K562 (cell line): Measurements from ENCODE around the gene ANTXRL. TPM values are rescaled to one million over a fixed set of nuclear protein-coding genes. Genes with fewer than 3 reads are reported as not detected.
"Not testable (repeated sequence)": the region's sequence is repeated elsewhere in the genome, so short reads cannot be mapped to it uniquely, and the experiment has no call there.

Source experiments
- ATAC-seq: fragments of 200-7000 bp; cut with Tn5 transposase; 3 replicates; pipeline ENCODE4 v1.9.1; 2020; ENCODE audit warnings: moderate library complexity
- BruUV-seq: library from RNA; stranded (reverse); fragments of 400-500 nt; replicated peaks from 2 replicates; lab custom pipeline; 2021; lab: Mats Ljungman, UMichigan
- CTCF ChIA-PET: fragments of 300-600 bp; formaldehyde crosslinking; extraction: SDS; loops from one replicate; lab custom pipeline; 2021; ENCODE audit warnings: low intra/inter-chr PET ratio; lab: Yijun Ruan, JAX
- POLR2A ChIA-PET: fragments of 300-600, 350-650 bp; sonication (Branson Sonifier 250); formaldehyde crosslinking; extraction: SDS; loops from one replicate; lab custom pipeline; 2021; ENCODE audit warnings: antibody characterized with exemption, inconsistent platforms; lab: Yijun Ruan, JAX
- DNase-seq, 4 experiments: peaks; one replicate each; pipeline versions ENCODE4 v3.0.0 to v3.0.0-alpha.2; 2011 to 2018; ENCODE audit warnings: low spot score in 3 of 4, mixed read lengths in 3 of 4; ENCODE audit errors: extremely low read depth in 1 of 4
- FAIRE-seq: peaks from 2 replicates; lab custom pipeline; 2011; peaks lifted over from hg19 to GRCh38; lab: Jason Lieb, UNC
- H2AFZ ChIP-seq: 2 replicates; pipeline ENCODE4 v1.6.0; 2011; ENCODE audit warnings: low read depth, low read length, control low read depth, inconsistent platforms
- H3K27ac ChIP-seq: fragments of 200-600 bp; 3 replicates; pipeline ENCODE4 v1.8.0; 2011; ENCODE audit warnings: low read depth, mild to moderate bottlenecking, control low read depth, inconsistent platforms, low read length, moderate library complexity, mixed read lengths; ENCODE audit errors: extremely low read depth
- H3K27me3 ChIP-seq, 2 experiments: fragments of 300-600 bp in 1 of 2; 2 replicates in 1 of 2; 3 replicates in 1 of 2; pipeline versions ENCODE4 v1.6.0 to v1.8.0; 2011; ENCODE audit warnings: inconsistent platforms in 2 of 2, low read length in 2 of 2, mild to moderate bottlenecking in 1 of 2, mixed read lengths in 1 of 2, moderate library complexity in 1 of 2; ENCODE audit not compliant: control insufficient read depth in 2 of 2, insufficient read depth in 2 of 2
- H3K36me3 ChIP-seq: fragments of 300-600 bp; 3 replicates; pipeline ENCODE4 v1.8.0; 2011; ENCODE audit warnings: mild to moderate bottlenecking, low read length, inconsistent platforms; ENCODE audit not compliant: control insufficient read depth, insufficient read depth
- H3K4me1 ChIP-seq, 2 experiments: fragments of 200-600 bp in 1 of 2; replicated peaks in 1 of 2; 2 replicates in 1 of 2; 3 replicates in 1 of 2; pipeline versions ENCODE4 v1.5.1 to v1.8.0; 2011; ENCODE audit warnings: inconsistent platforms in 2 of 2, low read length in 2 of 2, mild to moderate bottlenecking in 1 of 2, mixed read lengths in 1 of 2, moderate library complexity in 1 of 2; ENCODE audit not compliant: control insufficient read depth in 2 of 2, insufficient read depth in 2 of 2
- H3K4me2 ChIP-seq: 2 replicates; pipeline ENCODE4 v1.6.1; 2011; ENCODE audit warnings: low read length, control low read depth, inconsistent platforms, mixed read lengths; ENCODE audit not compliant: insufficient read depth
- H3K4me3 ChIP-seq: fragments of 200-600 bp; sonication (generic), shearing (Covaris generic); 2 replicates; pipeline ENCODE4 v1.5.1; 2016; ENCODE audit warnings: control low read depth, inconsistent platforms
- H3K79me2 ChIP-seq: fragments of 200-600 bp; 3 replicates; pipeline ENCODE4 v1.8.0; 2011; ENCODE audit warnings: low read length, inconsistent platforms; ENCODE audit not compliant: control insufficient read depth, insufficient read depth
- H3K9ac ChIP-seq, 2 experiments: 2 replicates each; pipeline versions ENCODE4 v1.6.0 to v1.6.1; 2011; ENCODE audit warnings: low read depth in 2 of 2, low read length in 2 of 2, control low read depth in 1 of 2, inconsistent platforms in 1 of 2, mild to moderate bottlenecking in 1 of 2, mixed read lengths in 1 of 2; ENCODE audit not compliant: insufficient read depth in 1 of 2
- H3K9me1 ChIP-seq: one replicate; pipeline ENCODE4 v1.6.0; 2011; ENCODE audit warnings: inconsistent platforms, mild to moderate bottlenecking, low read length, moderate library complexity; ENCODE audit not compliant: control insufficient read depth, insufficient read depth
- H3K9me3 ChIP-seq: replicated peaks from 2 replicates; pipeline ENCODE4 v1.5.1; 2011; ENCODE audit warnings: low read depth, low read length, inconsistent platforms; ENCODE audit not compliant: control insufficient read depth, insufficient read depth
- H4K20me1 ChIP-seq: replicated peaks from 2 replicates; pipeline ENCODE4 v1.6.1; 2011; ENCODE audit warnings: low read length, inconsistent platforms, mixed read lengths; ENCODE audit not compliant: control insufficient read depth, insufficient read depth
- WGBS: fragments of 100-300 bp; shearing (Covaris generic); methylation state at CpG from one replicate; pipeline ENCODE4 v1.1.6; 2016; ENCODE audit warnings: low coverage, mixed read lengths; ENCODE audit not compliant: insufficient coverage; ENCODE audit errors: missing lambda C conversion rate; 5-methylcytosine and 5-hydroxymethylcytosine counted together
- in situ Hi-C: fragments of 300-500 bp; cut with MboI; formaldehyde crosslinking; loops from 4 replicates; pipeline ENCODE4 v1.15.0; 2018; ENCODE audit warnings: inconsistent platforms, mixed read lengths
- intact Hi-C: fragments of 100-400 bp; cut with micrococcal nuclease; formaldehyde crosslinking; loops from 2 replicates; pipeline ENCODE4 v1.14.2; 2022
- polyA plus RNA-seq, 8 experiments: library from polyadenylated mRNA; depleted of rRNA in 4 of 8; stranded (reverse) in 5 of 8; unstranded in 3 of 8; fragments of >200 nt; fragmentation: Nextera tagmentation in 2 of 8; fragmentation: Illumina TruSeq in 1 of 8; extraction: Ambion mirVana in 2 of 8; extraction: Trizol in 1 of 8; gene quantifications; 2 replicates each; pipeline versions ENCODE4 v1.2.1 to v1.2.3, GENCODE V29; 2011 to 2014; ENCODE audit warnings: inconsistent platforms in 1 of 8, missing spikeins in 1 of 8
- total RNA-seq, 7 experiments: library from RNA; depleted of rRNA in 6 of 7; stranded (reverse); fragments of >200 nt in 6 of 7; fragmentation: Illumina TruSeq in 2 of 7; extraction: Trizol in 2 of 7; gene quantifications; 2 replicates each; pipeline versions ENCODE4 v1.2.1 to v1.2.3, GENCODE V29; 2011 to 2021; ENCODE audit warnings: low replicate concordance in 1 of 7

ANTXRL gene
- total and polyA plus RNA-seq, 9 of the 15 experiments (the other 6 are each of a cell fraction or from before 2014, with no cell fraction given): not detected

GRCh38 chr10:46378108-46378507 is 91.3 kb downstream of the ANTXRL start:
- H4K20me1 ChIP-seq, BruUV-seq, H3K4me1 ChIP-seq, H3K9me1 ChIP-seq, H3K4me2 ChIP-seq, intact Hi-C loops, H3K9me3 ChIP-seq, H3K27me3 ChIP-seq, DNase-seq, H3K4me3 ChIP-seq, in situ Hi-C loops, H3K79me2 ChIP-seq, H3K9ac ChIP-seq, CTCF ChIA-PET, POLR2A ChIA-PET, FAIRE-seq, H3K27ac ChIP-seq, H2AFZ ChIP-seq, H3K36me3 ChIP-seq: not testable (repeated sequence)
- 0% methylated on average over 6 of the region's 8 CpGs for WGBS
- ATAC-seq: peak; percentile 50

DNA sequence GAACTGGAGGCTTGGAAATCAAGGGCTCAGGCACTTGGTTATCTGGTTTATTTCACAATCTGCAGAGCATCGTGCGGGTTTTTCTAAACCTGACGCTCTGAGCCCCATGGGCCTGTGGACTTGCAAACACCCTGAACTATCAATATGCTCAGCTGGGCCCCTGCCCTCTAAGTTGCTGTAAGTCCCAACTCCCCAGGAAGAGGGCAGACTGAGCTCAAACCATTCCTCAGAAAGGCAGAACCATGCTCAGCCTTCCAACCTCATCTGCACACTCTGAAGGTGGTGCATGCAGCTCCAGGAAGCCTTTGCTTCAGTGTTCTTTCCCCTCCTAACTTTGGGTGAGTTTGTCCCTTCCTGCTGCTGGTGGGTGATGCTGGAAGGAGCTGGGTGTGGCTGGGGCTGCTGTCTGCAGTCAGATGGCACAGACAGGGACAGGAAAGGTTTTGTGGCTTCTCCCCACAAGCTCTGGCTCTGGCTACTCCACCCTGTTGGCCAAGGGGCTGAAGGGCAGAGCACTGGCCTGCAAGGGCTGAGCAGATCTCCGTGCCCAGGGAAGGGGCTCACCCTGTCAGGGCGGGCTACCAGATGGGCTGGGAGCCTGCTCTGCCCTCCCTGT is 92.5 kb downstream of the ANTXRL start:
- CTCF ChIA-PET, H3K9me1 ChIP-seq, H3K27me3 ChIP-seq, H3K27ac ChIP-seq, FAIRE-seq, H3K4me2 ChIP-seq, in situ Hi-C loops, H3K36me3 ChIP-seq, H3K9me3 ChIP-seq, H4K20me1 ChIP-seq, H3K79me2 ChIP-seq, H2AFZ ChIP-seq, BruUV-seq, intact Hi-C loops, H3K4me1 ChIP-seq, DNase-seq, POLR2A ChIA-PET, H3K9ac ChIP-seq, H3K4me3 ChIP-seq: not testable (repeated sequence)
- peak; percentile 57 for ATAC-seq
- WGBS: no CpG with 5 or more reads among the region's 5 CpGs

Other genes starting within 250 kb of the ANTXRL start
- not detected in 2 replicates for gene MSMB, start 240.7 kb upstream of the ANTXRL start, total RNA-seq (2014; rRNA removed)
- not detected in 2 replicates for gene MSMB, start 240.7 kb upstream of the ANTXRL start, total RNA-seq (2014; rRNA removed; fragmentation: Illumina TruSeq; extraction: Trizol)
- not detected in 2 replicates for gene MSMB, start 240.7 kb upstream of the ANTXRL start, total RNA-seq (2015; rRNA removed; fragmentation: Illumina TruSeq; extraction: Trizol)
- not detected in 2 replicates for gene MSMB, start 240.7 kb upstream of the ANTXRL start, total RNA-seq (2021)
- gene MSMB, start 240.7 kb upstream of the ANTXRL start, polyA plus RNA-seq (2011; rRNA removed): not detected in 2 replicates
- not detected in 2 replicates for gene MSMB, start 240.7 kb upstream of the ANTXRL start, polyA plus RNA-seq (2014; fragmentation: Illumina TruSeq; extraction: Trizol)
- under 1 TPM in 1 of 2 experiments, not detected in 1; 0.21 TPM for gene MSMB, start 240.7 kb upstream of the ANTXRL start, polyA plus RNA-seq (2014; fragmentation: Nextera tagmentation; extraction: Ambion mirVana)
- 0.60 TPM in 1 of 2 replicates, not detected in the other for gene MSMB, start 240.7 kb upstream of the ANTXRL start, polyA plus RNA-seq (2014; rRNA removed)
- gene ANXA8L1, start 88.8 kb downstream of the ANTXRL start, total RNA-seq (2014; rRNA removed): not detected in 2 replicates
- gene ANXA8L1, start 88.8 kb downstream of the ANTXRL start, total RNA-seq (2014; rRNA removed; fragmentation: Illumina TruSeq; extraction: Trizol): not detected in 2 replicates
- gene ANXA8L1, start 88.8 kb downstream of the ANTXRL start, total RNA-seq (2015; rRNA removed; fragmentation: Illumina TruSeq; extraction: Trizol): not detected in 2 replicates
- gene ANXA8L1, start 88.8 kb downstream of the ANTXRL start, total RNA-seq (2021): not detected in 2 replicates
- not detected in 2 replicates for gene ANXA8L1, start 88.8 kb downstream of the ANTXRL start, polyA plus RNA-seq (2011; rRNA removed)
- gene ANXA8L1, start 88.8 kb downstream of the ANTXRL start, polyA plus RNA-seq (2014; fragmentation: Illumina TruSeq; extraction: Trizol): not detected in 2 replicates
- not detected for gene ANXA8L1, start 88.8 kb downstream of the ANTXRL start, polyA plus RNA-seq (2014; fragmentation: Nextera tagmentation; extraction: Ambion mirVana)
- gene ANXA8L1, start 88.8 kb downstream of the ANTXRL start, polyA plus RNA-seq (2014; rRNA removed): not detected in 2 replicates
- gene NPY4R, start 179.0 kb downstream of the ANTXRL start, total RNA-seq (2014; rRNA removed): not detected in 2 replicates
- not detected in 2 replicates for gene NPY4R, start 179.0 kb downstream of the ANTXRL start, total RNA-seq (2014; rRNA removed; fragmentation: Illumina TruSeq; extraction: Trizol)
- gene NPY4R, start 179.0 kb downstream of the ANTXRL start, total RNA-seq (2015; rRNA removed; fragmentation: Illumina TruSeq; extraction: Trizol): not detected in 2 replicates
- not detected in 2 replicates for gene NPY4R, start 179.0 kb downstream of the ANTXRL start, total RNA-seq (2021)
- not detected in 2 replicates for gene NPY4R, start 179.0 kb downstream of the ANTXRL start, polyA plus RNA-seq (2011; rRNA removed)
- not detected in 2 replicates for gene NPY4R, start 179.0 kb downstream of the ANTXRL start, polyA plus RNA-seq (2014; fragmentation: Illumina TruSeq; extraction: Trizol)
- not detected for gene NPY4R, start 179.0 kb downstream of the ANTXRL start, polyA plus RNA-seq (2014; fragmentation: Nextera tagmentation; extraction: Ambion mirVana)
- gene NPY4R, start 179.0 kb downstream of the ANTXRL start, polyA plus RNA-seq (2014; rRNA removed): not detected in 2 replicates